Measurements from ENCODE around the gene IFNA6. TPM values are rescaled to one million over a fixed set of nuclear protein-coding genes. Genes with fewer than 3 reads are reported as not detected.
A peak's percentile ranks its signal among the peaks of the same experiment; 100 is the strongest.

The IFNA6 gene
- total and polyA plus RNA-seq, 2 donors (not counting 3 experiments of a cell fraction or from before 2014, with no cell fraction given) = not detected

DNA sequence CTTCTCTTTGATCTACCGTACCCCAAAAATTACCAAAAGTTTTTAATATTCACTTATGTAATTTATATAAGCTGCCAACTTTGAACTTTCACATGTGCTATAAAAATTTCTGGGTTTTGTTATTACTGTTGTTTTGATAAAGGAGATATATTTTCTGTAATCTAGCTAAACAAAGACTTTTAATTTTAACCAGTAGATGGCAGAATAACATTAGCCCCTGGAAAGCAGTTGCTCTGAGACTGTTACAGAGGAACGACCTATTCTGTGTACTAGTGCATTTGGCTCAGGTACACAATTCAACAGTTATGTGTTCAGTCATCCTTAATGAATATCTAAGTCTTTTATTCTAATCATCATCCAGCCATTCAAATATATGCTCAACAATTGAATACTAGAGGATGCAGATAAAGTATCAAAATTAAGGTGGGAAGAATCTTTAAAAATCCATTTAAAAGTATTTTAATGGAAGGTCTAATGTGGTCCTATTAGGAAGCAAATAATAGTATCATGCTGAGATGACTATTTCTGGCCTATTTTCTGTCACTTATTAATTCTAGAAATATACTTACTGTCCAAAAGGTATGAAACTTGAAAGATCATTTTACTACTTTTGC is 24.1 kb downstream of the IFNA6 start:
- ChIA-PET POLR2A (interaction anchor here (0.6 to 0.9 kb wide), 3 partner anchors 9 to 1154 kb away, joined by 3 to 7 read pairs (median 6); partner anchors contain the start of gene KLHL9), CTCF (interaction anchor here (0.6 to 3.1 kb wide), 46 partner anchors 8 to 476 kb away, joined by 3 to 105 read pairs (median 4); partner anchors contain the start of genes IFNA6 and KLHL9)
- Histone ChIP-seq H3K9me3 (replicated peaks; ENCODE audit: control insufficient read depth, insufficient read depth, low read length) (no peaks in the 10 kb centered on the region), H4K20me1 (replicated peaks; ENCODE audit: control insufficient read depth, extremely low read depth, insufficient read depth, low read length) (peaks cover 18% of the 10 kb centered on the region), H3K9me1 (replicated peaks; ENCODE audit: control insufficient read depth, extremely low read depth, insufficient read depth, low read length) (no peaks in the 10 kb centered on the region), H3K4me1 (ENCODE audit: control insufficient read depth, extremely low read depth, insufficient read depth, low read length) (peaks cover 15% of the 10 kb centered on the region), H3K27ac (ENCODE audit: insufficient read depth, low read depth, low read length) (no peak overlapping the region), H3K36me3 (ENCODE audit: control insufficient read depth in 2 of 2, extremely low read depth in 1 of 2, insufficient read depth in 2 of 2, low read length in 2 of 2) (peaks cover 2 to 13% of the 10 kb centered on the region in 2 experiments), H3K79me2 (ENCODE audit: control insufficient read depth, insufficient read depth, low read length) (peaks cover 49% of the 10 kb centered on the region), H3K4me3 (replicated peaks in 1 of 3; ENCODE audit: insufficient read depth in 1 of 3, low read depth in 1 of 3, low read length in 3 of 3) (no peak overlapping the region), H2AFZ (ENCODE audit: low read depth, low read length) (no peak overlapping the region), H3K27me3 (ENCODE audit: control insufficient read depth in 2 of 2, insufficient read depth in 2 of 2, low read length in 2 of 2) (no peaks in the 10 kb centered on the region), H3K4me2 (ENCODE audit: insufficient read depth, low read length) (no peak overlapping the region), H3K9ac (replicated peaks; ENCODE audit: extremely low read depth, insufficient read depth, low read length) (no peak overlapping the region)
- DNase-seq (ENCODE audit: low read depth, low spot score) (peak; percentile 54), FAIRE-seq (peak; percentile 59)
- TF ChIP-seq POLR2A (IDR thresholded peaks at IDR 0.05; ENCODE audit: low read depth, low read length) (no peak), POLR2AphosphoS5 (IDR thresholded peaks at IDR 0.05; ENCODE audit: insufficient read depth, low read depth, low read length) (no peak), EZH2 (IDR thresholded peaks at IDR 0.05; ENCODE audit: borderline replicate concordance, low read depth, low read length, severe bottlenecking) (no peak), GATA2 (IDR thresholded peaks at IDR 0.05; ENCODE audit: insufficient read depth, insufficient read length, low read depth, low read length) (no peak), MYC (IDR thresholded peaks at IDR 0.05; ENCODE audit: low read depth, low read length) (no peak), JUN (IDR thresholded peaks at IDR 0.05; ENCODE audit: borderline replicate concordance, insufficient read depth, insufficient read length, low read depth) (no peak)
- TF ChIP-seq, protein P1, sequence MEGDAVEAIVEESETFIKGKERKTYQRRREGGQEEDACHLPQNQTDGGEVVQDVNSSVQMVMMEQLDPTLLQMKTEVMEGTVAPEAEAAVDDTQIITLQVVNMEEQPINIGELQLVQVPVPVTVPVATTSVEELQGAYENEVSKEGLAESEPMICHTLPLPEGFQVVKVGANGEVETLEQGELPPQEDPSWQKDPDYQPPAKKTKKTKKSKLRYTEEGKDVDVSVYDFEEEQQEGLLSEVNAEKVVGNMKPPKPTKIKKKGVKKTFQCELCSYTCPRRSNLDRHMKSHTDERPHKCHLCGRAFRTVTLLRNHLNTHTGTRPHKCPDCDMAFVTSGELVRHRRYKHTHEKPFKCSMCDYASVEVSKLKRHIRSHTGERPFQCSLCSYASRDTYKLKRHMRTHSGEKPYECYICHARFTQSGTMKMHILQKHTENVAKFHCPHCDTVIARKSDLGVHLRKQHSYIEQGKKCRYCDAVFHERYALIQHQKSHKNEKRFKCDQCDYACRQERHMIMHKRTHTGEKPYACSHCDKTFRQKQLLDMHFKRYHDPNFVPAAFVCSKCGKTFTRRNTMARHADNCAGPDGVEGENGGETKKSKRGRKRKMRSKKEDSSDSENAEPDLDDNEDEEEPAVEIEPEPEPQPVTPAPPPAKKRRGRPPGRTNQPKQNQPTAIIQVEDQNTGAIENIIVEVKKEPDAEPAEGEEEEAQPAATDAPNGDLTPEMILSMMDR (IDR thresholded peaks at IDR 0.05; ENCODE audit: extremely low read depth in 1 of 2, insufficient read depth in 1 of 2, low read depth in 1 of 2, low read length in 2 of 2) = peak; percentile 33 to 46
- TF ChIP-seq, protein P2, sequence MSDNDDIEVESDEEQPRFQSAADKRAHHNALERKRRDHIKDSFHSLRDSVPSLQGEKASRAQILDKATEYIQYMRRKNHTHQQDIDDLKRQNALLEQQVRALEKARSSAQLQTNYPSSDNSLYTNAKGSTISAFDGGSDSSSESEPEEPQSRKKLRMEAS (IDR thresholded peaks at IDR 0.05; ENCODE audit: insufficient read depth, insufficient read length) = no peak
- intact Hi-C loops (cut with micrococcal nuclease) = loop anchor here (1.0 kb wide), 2 partner anchors 70 to 463 kb away; no protein-coding TSS in a partner anchor
- no TSS peak for BruUV-seq (replicated peaks)
- dilution Hi-C loops (cut with MboI; ENCODE audit: extremely low pct_ligation_motif_present, low sequenced_read_pairs) = no loop called here
